Measurements from ENCODE around the gene ASIC3.
A peak's percentile ranks its signal among the peaks of the same experiment; 100 is the strongest.
"Not testable (repeated sequence)": the region's sequence is repeated elsewhere in the genome, so short reads cannot be mapped to it uniquely, and the experiment has no call there.

Gene ASIC3

GRCh38 chr7:151019130-151019447, 29.2 kb upstream of the ASIC3 start:
- H3K4me3 ChIP-seq (ENCODE audit: low read depth, low read length) = no peak overlapping the region
- no peak for TF ChIP-seq CTCF (IDR thresholded peaks at IDR 0.05; ENCODE audit: low read depth, low read length)

DNA sequence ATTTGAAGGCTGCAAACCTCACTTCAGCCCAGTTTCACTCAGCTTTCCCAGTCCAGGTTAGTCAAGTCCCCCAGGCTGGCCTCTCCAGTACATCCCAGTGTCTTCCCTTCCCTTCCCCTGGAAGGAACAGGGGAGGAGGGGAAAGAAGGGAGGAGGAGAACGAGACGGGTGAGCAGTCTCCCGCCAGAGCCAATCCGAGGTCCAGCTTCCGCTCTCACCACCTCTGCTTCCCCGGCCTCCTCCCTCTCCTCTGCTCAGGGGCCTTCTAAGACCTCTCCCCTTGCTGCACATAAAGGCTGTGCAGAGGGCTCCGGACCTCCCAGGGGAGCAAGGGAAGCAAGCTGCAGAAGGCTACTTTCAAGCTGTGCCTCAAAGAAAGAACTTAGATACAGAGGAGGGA, 28.1 kb upstream of the ASIC3 start:
- no peak for TF ChIP-seq CTCF (IDR thresholded peaks at IDR 0.05; ENCODE audit: low read depth, low read length)
- H3K4me3 ChIP-seq (ENCODE audit: low read depth, low read length) = no peak overlapping the region

GRCh38 chr7:151023232-151023631, 25.1 kb upstream of the ASIC3 start:
- no peak for TF ChIP-seq CTCF (IDR thresholded peaks at IDR 0.05; ENCODE audit: low read depth, low read length)
- no peak overlapping the region for H3K4me3 ChIP-seq (ENCODE audit: low read depth, low read length)

DNA sequence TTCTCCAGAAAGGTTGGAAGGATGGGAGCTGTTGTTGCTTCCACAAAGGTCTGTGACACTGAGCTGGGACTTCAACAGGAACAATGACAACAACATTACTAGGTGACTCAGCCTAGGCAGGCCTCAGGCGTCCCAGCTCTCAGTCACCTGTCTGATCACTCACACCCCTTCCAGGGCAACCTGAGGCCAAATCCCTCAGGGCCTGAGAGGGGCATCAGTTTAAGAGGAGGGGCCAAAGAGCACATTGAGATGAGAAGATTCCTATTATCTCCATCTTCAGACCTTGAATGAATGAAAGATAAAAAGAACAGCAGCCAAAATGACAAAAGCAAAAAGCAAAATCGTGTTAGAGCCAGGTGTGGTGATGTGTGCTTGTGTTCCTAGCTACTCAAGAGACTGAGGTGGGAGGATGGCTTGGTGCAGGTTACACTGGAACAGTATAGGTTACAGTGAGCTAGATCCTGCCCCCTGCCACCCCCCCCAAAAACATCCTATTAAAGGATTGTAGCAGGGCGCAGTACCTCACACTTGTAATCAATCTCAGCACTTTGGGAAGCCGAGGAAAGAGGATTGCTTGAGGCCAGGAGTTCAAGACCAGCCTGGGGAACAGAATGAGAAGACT, 23.8 kb upstream of the ASIC3 start, which contains the start of gene ATG9B:
Gene ATG9B, minus strand, starts transcription at position 60 of the 622 bp plus-strand sequence. CDS start 71 bp downstream, outside the sequence.
- no peak for TF ChIP-seq CTCF (IDR thresholded peaks at IDR 0.05; ENCODE audit: low read depth, low read length)
- no peak within 1 kb of the TSS for H3K4me3 ChIP-seq (ENCODE audit: low read depth, low read length)

DNA sequence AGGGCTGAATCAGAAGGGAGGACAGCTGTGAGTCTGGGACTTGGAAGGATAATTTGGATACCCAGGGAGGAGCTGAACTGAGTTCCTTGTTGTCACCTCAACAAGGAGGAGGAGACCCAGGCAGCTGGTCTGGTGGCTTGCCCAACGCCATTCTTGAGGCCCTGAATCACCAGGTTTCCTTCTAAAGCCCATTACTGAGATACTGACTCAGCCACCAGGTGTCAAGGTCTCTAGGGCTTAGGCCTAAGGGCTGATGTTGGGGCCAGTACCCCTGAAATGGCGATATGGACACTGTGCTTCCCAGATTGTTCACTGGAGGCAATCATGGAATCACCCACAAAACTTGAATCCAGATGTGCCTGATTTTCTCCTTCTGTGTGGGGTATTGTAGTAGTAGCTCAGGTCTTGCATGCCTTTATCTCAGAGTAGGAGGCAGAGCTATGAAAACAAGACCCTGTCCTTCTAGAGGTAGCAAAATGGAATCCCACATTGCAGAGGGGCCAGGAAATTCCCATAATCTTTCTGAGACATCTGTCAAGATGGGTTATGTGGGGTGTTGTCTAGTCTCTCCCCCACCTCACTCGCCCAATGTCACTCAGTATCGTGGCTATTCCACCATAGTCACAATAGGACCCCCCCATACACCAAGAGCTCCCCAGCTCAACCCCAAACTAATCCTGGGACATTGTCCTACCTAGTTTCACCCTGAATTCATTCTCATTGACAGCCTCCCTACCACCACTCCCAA, 22.2 kb upstream of the ASIC3 start:
- H3K4me3 ChIP-seq (ENCODE audit: low read depth, low read length) = no peak overlapping the region
- TF ChIP-seq CTCF (IDR thresholded peaks at IDR 0.05; ENCODE audit: low read depth, low read length) = no peak

DNA sequence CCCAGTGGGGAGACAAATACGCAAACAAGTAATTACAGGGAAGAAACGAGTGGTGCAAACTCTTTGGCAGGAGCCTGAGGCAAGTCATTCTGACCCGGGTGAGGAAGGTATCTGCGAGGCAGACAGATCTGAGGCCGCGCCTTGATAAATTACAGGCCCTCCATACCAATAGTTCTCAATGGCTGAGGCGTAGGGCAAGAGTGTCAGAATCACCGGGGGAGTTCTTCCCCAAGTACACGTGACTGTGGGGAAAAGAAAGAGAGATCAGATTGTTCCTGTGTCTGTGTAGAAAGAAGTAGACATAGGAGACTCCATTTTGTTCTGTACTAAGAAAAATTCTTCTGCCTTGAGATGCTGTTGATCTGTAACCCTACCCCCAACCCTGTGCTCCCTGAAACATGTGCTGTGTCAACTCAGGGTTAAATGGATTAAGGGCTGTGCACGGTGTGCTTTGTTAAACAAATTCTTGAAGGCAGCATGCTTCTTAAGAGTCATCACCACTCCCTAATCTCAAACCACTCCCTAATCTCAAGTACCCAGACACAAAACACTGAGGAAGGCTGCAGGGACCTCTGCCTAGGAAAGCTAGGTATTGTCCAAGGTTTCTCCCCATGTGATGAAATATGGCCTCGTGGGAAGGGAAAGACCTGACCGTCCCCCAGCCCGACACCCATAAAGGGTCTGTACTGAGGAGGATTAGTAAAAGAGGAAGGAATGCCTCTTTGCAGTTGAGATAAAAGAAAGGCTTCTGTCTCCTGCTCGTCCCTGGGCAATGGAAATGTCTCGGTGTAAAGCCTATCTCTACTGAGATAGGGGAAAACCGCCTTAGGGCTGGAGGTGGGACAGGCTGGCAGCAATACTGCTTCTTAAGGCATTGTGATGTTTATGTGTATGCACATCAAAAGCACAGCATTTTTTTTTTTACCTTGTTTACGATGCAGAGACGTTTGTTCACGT, 21.3 kb upstream of the ASIC3 start:
- not testable (repeated sequence) for H3K4me3 ChIP-seq (ENCODE audit: low read depth, low read length)

GRCh38 chr7:151027728-151028130, 20.6 kb upstream of the ASIC3 start:
- peak overlapping the region; percentile 90 for H3K4me3 ChIP-seq (ENCODE audit: low read depth, low read length)
